NCI-H82 (cell line): ENCODE results near the gene PLA2R1.

Experiments
- DNase-seq: peaks from one replicate; lab custom pipeline; 2025; lab: John Stamatoyannopoulos, UW

PLA2R1 gene

GRCh38 chr2:159933727-159934049, 128.7 kb downstream of the PLA2R1 start:
- no peak for DNase-seq

DNA sequence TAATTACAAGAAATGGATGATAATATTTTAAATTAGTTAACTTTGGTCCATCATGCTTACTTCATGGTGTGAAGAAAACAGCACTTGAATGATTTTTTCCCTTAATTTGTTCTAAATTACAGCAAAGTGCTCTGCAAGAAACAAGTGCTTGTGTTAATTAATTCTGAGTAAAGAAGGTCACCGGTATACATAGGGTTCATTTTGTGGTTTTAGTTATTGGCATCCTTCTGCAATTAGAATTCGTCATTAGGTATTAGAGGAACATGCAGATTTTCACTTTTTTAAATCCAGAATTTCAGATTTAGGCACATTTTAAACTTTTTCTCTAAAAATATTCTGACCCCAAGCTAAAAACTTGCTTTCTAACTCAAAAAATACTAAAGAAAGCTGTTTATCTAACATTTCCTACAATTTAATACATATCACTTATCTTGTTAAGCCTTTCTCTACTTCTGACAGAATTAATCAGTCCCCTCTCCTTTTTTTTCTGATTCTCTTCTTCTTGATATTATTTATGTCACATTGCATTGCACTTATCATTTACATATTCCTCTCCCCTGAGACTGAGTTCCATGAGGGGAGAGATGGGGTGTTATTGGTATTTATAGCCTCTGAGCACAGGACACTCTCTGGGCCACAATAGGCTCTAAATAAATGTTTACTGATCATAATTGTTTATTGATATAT, 129.2 kb downstream of the PLA2R1 start:
- no peak for DNase-seq

DNA sequence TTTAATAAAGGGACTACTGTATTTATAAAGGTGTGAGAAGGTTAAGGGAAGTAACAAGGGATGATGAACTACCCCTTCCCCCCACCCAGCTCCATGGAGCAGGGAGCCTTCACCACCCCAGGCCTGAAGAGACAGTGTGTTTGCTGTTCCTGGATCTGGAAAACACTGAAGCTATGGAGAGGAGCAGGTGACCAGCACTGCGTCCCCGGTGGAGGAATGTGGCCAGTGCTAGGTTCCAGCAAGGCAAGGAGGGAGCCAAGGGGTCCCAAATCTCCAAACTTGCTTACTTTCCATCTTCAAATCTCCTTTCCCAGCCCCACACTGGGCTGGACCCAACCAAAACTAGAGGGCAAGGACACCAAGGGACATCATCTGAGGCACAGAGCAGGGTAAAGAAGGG, 135.7 kb downstream of the PLA2R1 start:
- DNase-seq = no peak

- DNase-seq = no peak
Observed at GRCh38 chr2:159925975-159926374, 136.4 kb downstream of the PLA2R1 start.

DNA sequence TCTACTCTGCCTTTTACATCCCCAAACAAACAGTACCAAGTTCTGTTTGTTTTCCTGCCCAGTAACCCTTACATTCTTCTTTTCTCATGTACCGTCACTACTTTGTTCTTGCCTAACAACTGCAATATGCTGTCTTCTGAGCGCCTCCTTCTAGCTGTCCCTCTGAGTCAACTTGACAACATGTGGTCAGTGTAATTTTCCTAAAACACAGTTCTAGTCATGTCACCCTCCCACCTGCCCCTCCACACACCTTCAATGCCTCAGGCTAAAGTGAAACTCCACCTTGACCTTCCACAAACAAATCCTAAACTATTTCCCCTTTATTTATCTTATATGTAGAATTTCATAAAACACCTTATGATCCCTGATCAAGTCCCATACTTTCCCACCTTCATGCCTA, 139.9 kb downstream of the PLA2R1 start:
- DNase-seq = no peak

GRCh38 chr2:159921752-159922404, 140.5 kb downstream of the PLA2R1 start:
- peak; percentile 87 for DNase-seq

- no peak for DNase-seq
Observed at GRCh38 chr2:159916511-159916910, 145.9 kb downstream of the PLA2R1 start.

DNA sequence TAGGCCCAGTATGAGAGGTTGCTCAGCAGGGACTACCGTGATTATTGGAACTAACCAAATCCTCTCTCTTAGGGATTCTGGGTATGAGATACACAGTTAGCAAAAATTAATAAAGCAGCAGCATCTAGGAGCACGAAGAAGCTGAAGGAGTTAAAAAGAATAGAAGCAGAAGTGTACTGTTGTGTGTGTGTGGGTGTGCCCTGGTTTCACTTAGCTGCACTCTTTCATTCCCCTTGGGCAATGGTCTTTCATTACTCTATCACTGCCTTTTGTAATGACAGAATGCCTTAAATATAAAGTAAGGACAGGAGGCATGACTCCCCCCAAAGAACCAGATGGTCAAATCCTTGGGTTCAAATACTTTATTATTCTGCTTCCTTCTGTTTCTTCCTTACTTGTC, 148.5 kb downstream of the PLA2R1 start:
- no peak for DNase-seq

DNA sequence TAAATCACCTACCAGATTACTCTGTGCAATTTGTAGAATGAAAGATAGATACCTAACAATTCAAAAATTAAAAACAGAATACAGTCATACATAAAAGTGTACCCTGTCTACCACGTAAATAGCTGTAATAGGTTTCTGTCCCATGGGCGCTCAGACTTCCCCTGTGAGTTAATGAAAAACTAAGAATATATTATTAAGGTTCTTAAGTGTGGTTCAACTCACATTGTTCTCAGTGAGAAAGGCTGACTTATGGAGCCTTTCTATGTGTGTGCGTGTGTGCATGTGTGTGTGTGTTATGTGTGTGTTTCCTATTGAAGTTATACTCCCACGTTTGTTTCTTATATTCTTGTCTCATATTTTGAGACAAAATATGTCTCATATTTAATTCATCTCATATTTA, 149.8 kb downstream of the PLA2R1 start:
- DNase-seq = no peak

- DNase-seq = no peak
Observed at GRCh38 chr2:159910951-159911350, 151.5 kb downstream of the PLA2R1 start.

DNA sequence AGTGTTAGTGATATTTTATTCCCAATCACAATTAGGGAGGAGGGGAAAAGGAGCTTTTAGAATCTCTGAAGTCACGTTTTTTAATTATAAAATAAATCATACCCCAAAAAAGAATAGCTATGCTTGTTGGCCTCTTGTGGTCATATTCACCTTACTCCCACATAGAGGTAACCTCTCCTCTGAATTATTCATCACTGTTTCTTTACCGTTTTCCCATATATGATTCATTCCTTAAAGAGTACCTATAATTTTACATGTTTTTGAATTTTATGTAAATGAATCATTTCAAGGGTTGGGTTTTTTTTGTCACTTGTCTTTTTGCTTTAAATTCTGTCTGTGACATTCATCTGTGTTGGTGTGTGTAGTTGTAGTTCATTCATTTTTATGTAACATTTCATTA, 153.8 kb downstream of the PLA2R1 start:
- DNase-seq = no peak

DNA sequence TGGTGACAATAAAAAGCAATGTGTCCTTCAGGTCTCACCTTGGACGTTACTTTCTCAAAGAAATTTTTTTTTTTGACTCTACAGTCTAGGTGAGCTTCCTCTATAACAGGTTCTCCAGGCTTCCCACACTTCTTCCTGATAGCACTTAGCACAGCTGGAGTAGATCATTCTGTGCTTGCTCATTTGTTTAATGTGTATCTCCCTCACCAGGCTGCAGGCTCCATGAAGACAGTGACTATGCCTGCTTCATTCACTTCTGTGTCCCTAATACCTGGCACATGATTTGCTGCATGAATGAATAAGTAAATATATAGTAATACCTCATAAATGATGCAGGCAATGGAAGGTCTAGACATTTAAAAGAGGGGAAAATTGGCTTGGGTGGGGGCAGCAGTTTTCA, 154.5 kb downstream of the PLA2R1 start:
- DNase-seq = no peak

- DNase-seq = no peak
Observed at GRCh38 chr2:159905926-159906714, 156.3 kb downstream of the PLA2R1 start.

DNA sequence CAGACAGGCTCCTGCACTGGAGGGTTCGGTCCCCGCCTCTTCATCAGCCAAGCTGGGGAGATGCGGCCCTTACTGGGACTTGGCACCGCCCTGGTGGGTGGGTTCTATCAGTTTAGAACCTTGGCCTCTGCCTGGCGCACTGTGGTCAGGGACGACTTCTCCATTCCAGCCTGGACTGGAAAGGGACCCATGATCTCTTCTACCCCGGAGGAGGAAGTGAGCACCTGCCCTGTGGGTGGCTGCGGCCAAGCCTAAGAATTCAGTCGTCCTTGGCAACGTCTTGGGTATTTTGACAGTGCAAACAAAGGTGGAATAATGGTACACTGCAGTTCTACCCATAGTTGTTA, 157.5 kb downstream of the PLA2R1 start:
- DNase-seq = no peak

GRCh38 chr2:159904127-159904958, 158.1 kb downstream of the PLA2R1 start, which contains the start of gene LY75:
LY75 (minus strand) TSS chr2:159904756.
- peak; percentile 68 for DNase-seq

GRCh38 chr2:159903443-159904126, 158.8 kb downstream of the PLA2R1 start:
- no peak for DNase-seq

- no peak for DNase-seq
Observed at GRCh38 chr2:159902722-159903121, 159.7 kb downstream of the PLA2R1 start.

GRCh38 chr2:159900343-159900742, 162.1 kb downstream of the PLA2R1 start:
- DNase-seq = no peak

- no peak for DNase-seq
Observed at GRCh38 chr2:159898441-159898840, 164.0 kb downstream of the PLA2R1 start.

- DNase-seq = no peak
Observed at GRCh38 chr2:159897720-159898119, 164.7 kb downstream of the PLA2R1 start.

- peak; percentile 72 for DNase-seq
Observed at GRCh38 chr2:159897081-159897480, 165.3 kb downstream of the PLA2R1 start.
